GM12864 (cell line): Measurements from ENCODE around the gene POLR3G.

ENCODE experiments used
- DNase-seq: peaks from one replicate; pipeline ENCODE4 v3.0.0-alpha.2; 2011; ENCODE audit warnings: low read depth
- H3K4me3 ChIP-seq: 2 replicates; pipeline ENCODE4 v1.5.1; 2011; ENCODE audit warnings: mild to moderate bottlenecking, low read depth, low read length, control low read depth
- TF ChIP-seq, protein P1 (sequence below): IDR thresholded peaks from 2 replicates; pipeline ENCODE4 v1.5.1; 2011; ENCODE audit warnings: low read depth, mild to moderate bottlenecking, moderate library complexity, low read length, control low read depth, inconsistent platforms; ENCODE audit errors: missing control alignments

Gene POLR3G

DNA sequence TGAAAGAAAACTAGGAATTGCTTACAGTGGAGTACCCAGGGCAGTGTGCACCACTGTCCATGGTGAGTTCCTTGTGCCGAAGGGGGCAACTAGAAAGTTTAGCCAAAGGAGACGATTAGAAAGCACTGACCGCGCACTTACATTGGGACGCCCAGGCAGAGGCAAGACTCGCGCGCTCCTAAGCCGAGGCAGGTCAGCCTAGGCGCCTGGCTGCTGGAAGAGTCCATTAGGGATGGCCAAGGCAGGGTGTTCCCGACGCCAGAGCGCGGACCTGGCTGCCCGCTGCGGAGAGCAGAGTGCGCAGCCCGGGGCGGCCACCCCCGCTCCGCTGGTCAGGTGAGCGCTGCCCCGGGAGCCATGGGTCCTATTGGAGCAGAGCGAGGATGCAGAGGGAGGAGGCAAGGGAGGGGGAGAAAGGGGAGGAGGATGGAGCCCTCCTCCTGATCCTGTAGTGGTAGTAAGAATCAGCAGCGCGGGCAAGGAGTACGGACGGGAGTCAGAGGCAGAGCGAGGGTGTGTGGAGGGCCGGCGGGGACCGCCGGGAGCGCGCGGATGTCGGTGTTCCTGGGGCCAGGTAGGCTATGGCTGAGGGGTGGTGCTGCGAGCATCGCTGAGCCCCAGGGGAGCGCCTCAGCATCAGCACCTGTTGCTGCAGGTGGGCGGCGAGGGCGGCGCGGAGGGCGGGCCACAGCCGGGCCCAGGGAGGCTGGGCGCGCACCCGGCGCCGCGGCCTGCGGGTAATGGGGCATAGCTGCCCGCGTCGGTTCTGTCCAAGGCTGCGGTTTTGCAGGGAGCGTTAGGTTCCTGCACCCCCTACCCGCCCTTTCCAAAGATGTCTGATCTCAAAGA, 83.9 kb downstream of the POLR3G start, which contains the start of gene ADGRV1:
ADGRV1 (plus strand) TSS at position 454 of the 849 bp plus-strand sequence; CDS start at position 553, 99 bp downstream.
- DNase-seq, result no peak
- H3K4me3 ChIP-seq, result peak within 1 kb of the TSS; percentile 30; the same call in 1 of the 2 replicates
- TF ChIP-seq, protein P1, sequence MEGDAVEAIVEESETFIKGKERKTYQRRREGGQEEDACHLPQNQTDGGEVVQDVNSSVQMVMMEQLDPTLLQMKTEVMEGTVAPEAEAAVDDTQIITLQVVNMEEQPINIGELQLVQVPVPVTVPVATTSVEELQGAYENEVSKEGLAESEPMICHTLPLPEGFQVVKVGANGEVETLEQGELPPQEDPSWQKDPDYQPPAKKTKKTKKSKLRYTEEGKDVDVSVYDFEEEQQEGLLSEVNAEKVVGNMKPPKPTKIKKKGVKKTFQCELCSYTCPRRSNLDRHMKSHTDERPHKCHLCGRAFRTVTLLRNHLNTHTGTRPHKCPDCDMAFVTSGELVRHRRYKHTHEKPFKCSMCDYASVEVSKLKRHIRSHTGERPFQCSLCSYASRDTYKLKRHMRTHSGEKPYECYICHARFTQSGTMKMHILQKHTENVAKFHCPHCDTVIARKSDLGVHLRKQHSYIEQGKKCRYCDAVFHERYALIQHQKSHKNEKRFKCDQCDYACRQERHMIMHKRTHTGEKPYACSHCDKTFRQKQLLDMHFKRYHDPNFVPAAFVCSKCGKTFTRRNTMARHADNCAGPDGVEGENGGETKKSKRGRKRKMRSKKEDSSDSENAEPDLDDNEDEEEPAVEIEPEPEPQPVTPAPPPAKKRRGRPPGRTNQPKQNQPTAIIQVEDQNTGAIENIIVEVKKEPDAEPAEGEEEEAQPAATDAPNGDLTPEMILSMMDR, result no peak

DNA sequence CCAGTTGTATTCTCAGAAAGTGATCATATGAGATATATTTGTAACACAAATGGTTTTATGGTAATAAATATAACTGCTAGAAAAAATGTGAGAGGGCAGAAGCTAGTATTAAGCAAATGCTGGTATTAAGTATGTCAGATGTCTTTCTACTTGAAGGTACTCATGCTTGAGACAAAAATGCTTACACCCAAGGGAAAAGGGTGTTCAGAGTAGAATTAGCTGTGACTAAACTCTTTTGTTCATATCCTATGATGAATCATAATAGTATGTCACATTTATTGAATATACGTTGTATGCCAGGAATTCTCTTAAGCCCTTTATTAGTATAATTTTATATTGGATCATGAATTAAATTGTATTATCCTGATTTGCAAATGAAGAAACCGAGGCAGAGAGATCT, 86.1 kb downstream of the POLR3G start:
- DNase-seq, result no peak
- no peak overlapping the region for H3K4me3 ChIP-seq
- TF ChIP-seq, protein P1, result no peak

DNA sequence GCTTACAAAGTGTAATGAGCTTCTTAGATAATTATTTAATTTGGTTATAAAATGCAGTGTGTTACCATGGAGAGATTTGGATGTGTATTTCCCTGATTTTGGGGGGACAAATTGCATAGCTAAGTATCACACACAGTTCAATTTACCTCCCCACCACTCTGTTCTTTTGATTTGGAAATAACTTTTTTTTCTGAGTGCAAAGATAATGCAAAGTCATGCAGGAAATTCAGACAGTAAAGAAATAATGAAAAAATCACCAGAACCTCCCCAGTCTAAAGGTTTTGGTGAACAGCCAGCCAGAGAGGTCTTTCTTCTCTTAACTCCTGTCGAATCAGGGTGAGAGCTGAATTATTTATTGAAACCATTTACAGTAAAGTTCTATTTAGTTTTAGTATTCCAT, 87.1 kb downstream of the POLR3G start:
- no peak overlapping the region for H3K4me3 ChIP-seq
- DNase-seq, result no peak
- TF ChIP-seq, protein P1, result no peak

DNA sequence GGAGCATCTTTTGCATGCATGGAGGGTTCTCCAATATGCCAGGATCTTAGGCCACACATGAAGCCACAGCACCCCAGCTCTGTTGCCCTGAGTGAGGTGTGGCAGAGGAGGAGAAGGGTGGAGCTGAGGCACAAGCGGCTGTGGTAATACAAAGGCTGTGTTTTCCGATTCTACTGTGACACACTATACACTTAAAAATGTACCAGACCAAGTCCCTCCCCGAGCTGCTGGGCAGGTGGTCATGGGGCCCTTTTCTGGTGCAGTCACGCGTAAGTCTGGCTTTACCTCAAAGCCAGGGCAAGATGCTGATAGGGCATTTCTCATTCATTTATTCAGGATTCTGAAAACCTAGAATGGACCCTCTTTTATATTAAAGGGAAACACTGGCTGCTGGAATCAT, 87.7 kb downstream of the POLR3G start:
- DNase-seq, result no peak
- no peak overlapping the region for H3K4me3 ChIP-seq
- TF ChIP-seq, protein P1, result no peak

DNA sequence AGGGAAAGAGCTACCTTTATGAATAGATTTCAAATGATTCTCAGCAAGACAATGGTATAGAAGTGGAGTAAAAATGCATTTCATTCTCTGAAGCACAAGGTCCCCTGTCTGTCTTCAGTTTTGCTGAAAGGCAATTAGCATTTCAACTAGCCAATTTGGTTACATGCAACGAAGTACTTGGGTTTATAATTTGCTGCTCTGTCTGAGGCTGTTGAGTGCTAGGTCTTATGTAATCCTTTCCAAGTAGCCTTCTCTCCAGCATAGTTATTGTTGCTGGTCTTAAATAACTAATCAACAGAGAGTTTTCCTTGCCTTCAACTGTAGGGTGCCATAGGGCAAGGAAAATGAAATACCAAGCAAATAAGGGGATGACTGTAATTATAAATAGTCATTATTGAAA, 88.4 kb downstream of the POLR3G start:
- no peak overlapping the region for H3K4me3 ChIP-seq
- no peak for DNase-seq

More for the DNA sequence above, 88.4 kb downstream of the POLR3G start:
- TF ChIP-seq, protein P1, result no peak
